Cardiac muscle cell (in vitro differentiated cells and primary cell): ENCODE results near the gene LPP. TPM values are rescaled to one million over a fixed set of nuclear protein-coding genes. Genes with fewer than 3 reads are reported as not detected.
A peak's percentile ranks its signal among the peaks of the same experiment; 100 is the strongest.

Experiments used
- DNase-seq, 2 donors: peaks; one replicate each; pipeline versions ENCODE4 v3.0.0 to v3.0.0-alpha.2; 2010 to 2017; ENCODE audit warnings: low read depth in 1 of 2, low spot score in 1 of 2
- H3K27ac ChIP-seq: fragments of 200-600 bp; sonication (generic); 2 replicates; pipeline ENCODE4 v1.5.1; 2016
- H3K27me3 ChIP-seq: fragments of 200-600 bp; sonication (generic); 2 replicates; pipeline ENCODE4 v1.6.0; 2016; ENCODE audit warnings: control low read depth
- H3K36me3 ChIP-seq: fragments of 200-600 bp; sonication (generic); 2 replicates; pipeline ENCODE4 v1.5.1; 2016; ENCODE audit warnings: control low read depth
- H3K4me1 ChIP-seq: fragments of 200-600 bp; sonication (generic); 2 replicates; pipeline ENCODE4 v1.8.1; 2017; ENCODE audit warnings: low read depth, mild to moderate bottlenecking, mixed run types
- H3K4me3 ChIP-seq: fragments of 200-600 bp; sonication (generic); 2 replicates; pipeline ENCODE4 v1.5.1; 2016; ENCODE audit warnings: mild to moderate bottlenecking
- H3K9me3 ChIP-seq: fragments of 200-600 bp; sonication (generic); 2 replicates; pipeline ENCODE4 v1.5.1; 2017; ENCODE audit warnings: low read depth, mild to moderate bottlenecking, control low read depth
- polyA plus RNA-seq: library from polyadenylated mRNA; unstranded; fragments of >200 nt; fragmentation: Nextera tagmentation; extraction: Ambion mirVana; gene quantifications from 2 replicates; pipeline ENCODE4 v1.2.1, GENCODE V29; 2016
- total RNA-seq: library from RNA; depleted of rRNA; stranded (reverse); fragments of >200 nt; gene quantifications from 2 replicates; pipeline ENCODE4 v1.2.3, GENCODE V29; 2016
- TF ChIP-seq, protein P1 (sequence below): IDR thresholded peaks from 2 replicates; pipeline ENCODE4 v1.5.1; 2012; ENCODE audit warnings: low read depth, mild to moderate bottlenecking, low read length

The LPP gene, protein sequence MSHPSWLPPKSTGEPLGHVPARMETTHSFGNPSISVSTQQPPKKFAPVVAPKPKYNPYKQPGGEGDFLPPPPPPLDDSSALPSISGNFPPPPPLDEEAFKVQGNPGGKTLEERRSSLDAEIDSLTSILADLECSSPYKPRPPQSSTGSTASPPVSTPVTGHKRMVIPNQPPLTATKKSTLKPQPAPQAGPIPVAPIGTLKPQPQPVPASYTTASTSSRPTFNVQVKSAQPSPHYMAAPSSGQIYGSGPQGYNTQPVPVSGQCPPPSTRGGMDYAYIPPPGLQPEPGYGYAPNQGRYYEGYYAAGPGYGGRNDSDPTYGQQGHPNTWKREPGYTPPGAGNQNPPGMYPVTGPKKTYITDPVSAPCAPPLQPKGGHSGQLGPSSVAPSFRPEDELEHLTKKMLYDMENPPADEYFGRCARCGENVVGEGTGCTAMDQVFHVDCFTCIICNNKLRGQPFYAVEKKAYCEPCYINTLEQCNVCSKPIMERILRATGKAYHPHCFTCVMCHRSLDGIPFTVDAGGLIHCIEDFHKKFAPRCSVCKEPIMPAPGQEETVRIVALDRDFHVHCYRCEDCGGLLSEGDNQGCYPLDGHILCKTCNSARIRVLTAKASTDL
- total RNA-seq: 31.6 and 45.2 TPM in 2 replicates
- 21.4 and 37.7 TPM in 2 replicates for polyA plus RNA-seq

DNA sequence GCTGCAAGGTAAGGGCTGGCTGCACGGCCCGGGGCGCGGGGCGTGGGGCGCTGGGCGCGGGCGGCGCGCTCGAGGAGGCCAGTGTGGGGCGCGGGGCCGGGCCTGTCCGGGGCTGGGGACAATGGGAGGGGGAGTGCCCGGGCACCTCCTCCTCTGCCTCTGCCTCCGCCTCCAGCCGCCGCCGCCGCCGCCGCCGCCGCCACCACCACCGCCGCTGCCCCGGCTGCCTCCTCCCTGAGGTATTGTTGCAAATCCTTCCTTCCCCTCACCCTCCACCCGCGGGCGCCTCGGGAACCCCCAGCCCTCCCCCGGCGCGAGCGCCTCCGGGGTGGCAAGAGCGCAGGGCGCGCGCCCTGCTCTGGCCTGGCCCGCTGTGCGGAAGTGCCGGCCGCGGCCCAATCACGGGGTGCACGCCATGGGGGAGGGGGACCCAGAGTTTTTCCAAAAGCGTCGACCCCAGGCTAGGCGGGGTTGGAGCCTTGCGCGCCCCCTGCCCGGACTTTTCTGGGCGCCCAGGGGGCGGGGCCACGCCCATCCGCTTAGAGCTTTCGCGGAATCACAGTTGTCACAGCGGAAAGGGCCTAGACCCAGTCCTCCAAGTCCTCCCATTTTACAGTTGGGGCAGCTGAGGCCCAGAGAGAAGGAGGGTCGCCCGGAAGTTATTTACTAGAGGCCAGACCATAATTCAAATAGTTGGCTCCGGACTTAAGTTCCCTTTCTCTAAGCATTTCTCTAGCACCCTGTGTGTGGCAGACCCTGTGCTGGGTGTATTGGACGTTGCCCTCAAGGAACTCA lies at the start of gene LPP:
TSS of gene LPP (plus strand) at position 144 of the 795 bp plus-strand sequence. CDS start 251,964 bp downstream, outside the sequence.
- Histone ChIP-seq H3K36me3 (no peaks in the 10 kb centered on the region), H3K27me3 (no peaks in the 10 kb centered on the region), H3K9me3 (no peaks in the 10 kb centered on the region), H3K4me1 (peaks cover 15% of the 10 kb centered on the region), H3K27ac (peak within 1 kb of the TSS; percentile 99), H3K4me3 (peak within 1 kb of the TSS; percentile 57)
- peak; percentile 81 to 89 for DNase-seq
- TF ChIP-seq, protein P1, sequence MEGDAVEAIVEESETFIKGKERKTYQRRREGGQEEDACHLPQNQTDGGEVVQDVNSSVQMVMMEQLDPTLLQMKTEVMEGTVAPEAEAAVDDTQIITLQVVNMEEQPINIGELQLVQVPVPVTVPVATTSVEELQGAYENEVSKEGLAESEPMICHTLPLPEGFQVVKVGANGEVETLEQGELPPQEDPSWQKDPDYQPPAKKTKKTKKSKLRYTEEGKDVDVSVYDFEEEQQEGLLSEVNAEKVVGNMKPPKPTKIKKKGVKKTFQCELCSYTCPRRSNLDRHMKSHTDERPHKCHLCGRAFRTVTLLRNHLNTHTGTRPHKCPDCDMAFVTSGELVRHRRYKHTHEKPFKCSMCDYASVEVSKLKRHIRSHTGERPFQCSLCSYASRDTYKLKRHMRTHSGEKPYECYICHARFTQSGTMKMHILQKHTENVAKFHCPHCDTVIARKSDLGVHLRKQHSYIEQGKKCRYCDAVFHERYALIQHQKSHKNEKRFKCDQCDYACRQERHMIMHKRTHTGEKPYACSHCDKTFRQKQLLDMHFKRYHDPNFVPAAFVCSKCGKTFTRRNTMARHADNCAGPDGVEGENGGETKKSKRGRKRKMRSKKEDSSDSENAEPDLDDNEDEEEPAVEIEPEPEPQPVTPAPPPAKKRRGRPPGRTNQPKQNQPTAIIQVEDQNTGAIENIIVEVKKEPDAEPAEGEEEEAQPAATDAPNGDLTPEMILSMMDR: peak; percentile 9

DNA sequence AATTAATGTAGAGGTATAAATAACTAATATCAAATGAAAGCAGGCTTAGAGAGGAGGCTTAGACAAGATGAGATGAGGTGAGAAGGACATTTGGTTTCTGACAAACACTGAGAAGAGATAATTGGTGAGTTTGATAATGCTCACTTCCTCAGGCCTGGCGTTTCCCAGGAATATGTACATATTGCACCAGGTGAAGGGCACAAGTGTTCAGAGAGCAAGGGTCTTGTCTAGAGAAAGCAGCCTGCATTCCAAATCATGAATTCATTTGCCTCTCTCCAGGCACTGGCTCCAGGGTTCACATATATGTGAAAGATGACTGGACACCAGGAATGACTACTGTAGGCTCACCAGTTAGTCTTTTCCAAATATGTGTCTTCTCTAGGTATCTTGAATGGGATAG lies 48.0 kb upstream of the LPP start:
- Histone ChIP-seq H3K27me3 (peaks cover 20% of the 10 kb centered on the region), H3K4me3 (no peak overlapping the region), H3K4me1 (no peaks in the 10 kb centered on the region), H3K9me3 (no peaks in the 10 kb centered on the region), H3K36me3 (no peaks in the 10 kb centered on the region), H3K27ac (no peak overlapping the region)
- no peak for DNase-seq
- TF ChIP-seq, protein P1: no peak

DNA sequence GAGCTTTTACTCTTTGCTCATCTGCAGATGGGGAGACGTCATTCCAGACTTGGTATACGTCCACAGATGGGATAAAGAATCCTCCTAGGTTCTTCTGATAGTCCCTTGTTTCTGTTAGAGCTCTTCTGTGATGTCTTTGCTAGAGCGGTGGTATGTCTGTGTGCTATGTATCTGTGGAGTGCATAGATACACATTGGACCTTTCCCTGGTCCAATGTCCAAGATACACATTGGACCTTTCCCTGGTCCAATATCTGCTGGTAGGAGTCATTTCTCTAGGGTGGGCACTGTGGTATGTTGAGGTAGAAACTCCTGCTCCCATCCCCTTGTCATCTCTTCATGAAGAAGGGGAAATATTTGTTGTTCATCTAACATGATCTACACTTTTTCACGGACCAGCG lies 47.5 kb upstream of the LPP start:
- Histone ChIP-seq H3K9me3 (no peaks in the 10 kb centered on the region), H3K27ac (no peak overlapping the region), H3K4me3 (no peak overlapping the region), H3K36me3 (no peaks in the 10 kb centered on the region), H3K4me1 (no peaks in the 10 kb centered on the region), H3K27me3 (peaks cover 20% of the 10 kb centered on the region)
- TF ChIP-seq, protein P1: no peak
- no peak for DNase-seq

DNA sequence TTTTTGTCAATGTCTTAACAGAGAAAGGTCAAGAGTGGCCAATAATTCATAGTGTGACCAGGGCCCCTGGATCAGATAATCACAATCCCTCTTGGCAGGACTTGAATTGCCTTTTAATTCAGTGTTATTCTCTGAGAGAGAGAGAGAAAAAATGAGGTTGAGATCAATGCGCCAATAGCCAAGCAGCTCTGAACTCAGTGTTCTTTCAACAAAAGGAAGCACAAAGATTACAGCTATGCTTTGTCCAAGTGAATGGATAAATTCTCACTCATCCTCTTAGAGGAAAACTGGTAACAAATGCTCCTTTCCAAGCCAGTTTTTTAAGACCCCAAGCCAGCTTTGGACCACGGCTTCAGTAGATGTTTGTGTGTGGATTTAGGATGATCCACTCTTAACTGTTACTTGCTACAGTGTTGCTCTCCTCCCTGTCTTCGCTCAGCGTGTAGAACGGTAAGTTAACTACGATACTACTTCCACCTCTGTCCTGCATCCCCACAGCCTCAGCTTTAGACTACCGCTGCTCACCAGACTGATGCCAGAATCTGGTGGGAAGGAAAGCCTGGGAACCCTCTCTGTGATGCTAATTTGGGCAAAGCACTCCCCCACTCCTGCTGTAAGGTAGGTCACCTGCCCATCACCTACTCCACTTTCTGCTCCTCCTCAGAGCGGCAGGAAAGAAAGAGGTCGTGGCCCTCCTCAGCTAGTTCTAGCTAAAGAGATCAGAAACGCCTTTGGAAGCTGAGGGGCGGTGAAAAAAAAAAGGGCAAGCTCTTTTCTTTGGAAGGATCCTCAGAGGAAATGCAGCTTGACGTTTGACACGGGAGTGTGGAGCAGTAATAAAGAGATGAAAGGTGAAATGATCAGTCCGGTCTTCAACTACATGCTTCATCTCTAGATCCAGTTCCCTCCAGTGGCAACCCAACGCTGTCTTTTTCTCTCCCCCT lies 46.8 kb upstream of the LPP start:
- Histone ChIP-seq H3K9me3 (no peaks in the 10 kb centered on the region), H3K36me3 (no peaks in the 10 kb centered on the region), H3K27ac (no peak overlapping the region), H3K4me3 (no peak overlapping the region), H3K4me1 (no peaks in the 10 kb centered on the region), H3K27me3 (peaks cover 23% of the 10 kb centered on the region)
- DNase-seq: no peak
- TF ChIP-seq, protein P1: no peak
